DND-41 (cell line): ENCODE results near the gene C5orf47.

Experiments used
- EZH2 ChIP-seq: IDR thresholded peaks from 3 replicates; pipeline ENCODE4 v1.6.1; 2012; ENCODE audit warnings: borderline replicate concordance, low read depth, mild to moderate bottlenecking, moderate library complexity, low read length, inconsistent platforms; ENCODE audit not compliant: severe bottlenecking
- TF ChIP-seq, protein P1 (sequence below): IDR thresholded peaks from 2 replicates; pipeline ENCODE4 v1.5.1; 2012; ENCODE audit warnings: borderline replicate concordance, low read length, moderate library complexity, mild to moderate bottlenecking; ENCODE audit not compliant: poor library complexity, severe bottlenecking; ENCODE audit errors: extremely low read depth

- TF ChIP-seq, protein P1, sequence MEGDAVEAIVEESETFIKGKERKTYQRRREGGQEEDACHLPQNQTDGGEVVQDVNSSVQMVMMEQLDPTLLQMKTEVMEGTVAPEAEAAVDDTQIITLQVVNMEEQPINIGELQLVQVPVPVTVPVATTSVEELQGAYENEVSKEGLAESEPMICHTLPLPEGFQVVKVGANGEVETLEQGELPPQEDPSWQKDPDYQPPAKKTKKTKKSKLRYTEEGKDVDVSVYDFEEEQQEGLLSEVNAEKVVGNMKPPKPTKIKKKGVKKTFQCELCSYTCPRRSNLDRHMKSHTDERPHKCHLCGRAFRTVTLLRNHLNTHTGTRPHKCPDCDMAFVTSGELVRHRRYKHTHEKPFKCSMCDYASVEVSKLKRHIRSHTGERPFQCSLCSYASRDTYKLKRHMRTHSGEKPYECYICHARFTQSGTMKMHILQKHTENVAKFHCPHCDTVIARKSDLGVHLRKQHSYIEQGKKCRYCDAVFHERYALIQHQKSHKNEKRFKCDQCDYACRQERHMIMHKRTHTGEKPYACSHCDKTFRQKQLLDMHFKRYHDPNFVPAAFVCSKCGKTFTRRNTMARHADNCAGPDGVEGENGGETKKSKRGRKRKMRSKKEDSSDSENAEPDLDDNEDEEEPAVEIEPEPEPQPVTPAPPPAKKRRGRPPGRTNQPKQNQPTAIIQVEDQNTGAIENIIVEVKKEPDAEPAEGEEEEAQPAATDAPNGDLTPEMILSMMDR: no peak
- no peak for TF ChIP-seq EZH2
Measured at GRCh38 chr5:173944511-173944910, 44.5 kb upstream of the C5orf47 start.
